Measurements from ENCODE around the gene NKAIN4.

NKAIN4 gene

GRCh38 chr20:63258781-63259180 is 4.5 kb upstream of the NKAIN4 start:
- no peak for TF ChIP-seq CTCF (IDR thresholded peaks at IDR 0.05; ENCODE audit: insufficient read depth, low read length, missing control alignments)
- H3K4me3 ChIP-seq (ENCODE audit: low read depth, low read length) = no peak overlapping the region
- ChIA-PET POLR2A (no interaction called here), CTCF (interaction anchor here (1.2 kb wide), 1 partner anchor 36 kb away, joined by 6 read pairs; no protein-coding TSS in a partner anchor)
- no peak for DNase-seq (ENCODE audit: low read depth, low spot score)

GRCh38 chr20:63257629-63258028 is 3.4 kb upstream of the NKAIN4 start:
- POLR2A ChIA-PET = no interaction called here
- DNase-seq (ENCODE audit: low read depth, low spot score) = no peak
- no peak overlapping the region for H3K4me3 ChIP-seq (ENCODE audit: low read depth, low read length)
- no peak for TF ChIP-seq CTCF (IDR thresholded peaks at IDR 0.05; ENCODE audit: insufficient read depth, low read length, missing control alignments)
- CTCF ChIA-PET = interaction anchor here (0.9 to 1.0 kb wide), 2 partner anchors 23 to 27 kb away, joined by 3 read pairs; no protein-coding TSS in a partner anchor

- ChIA-PET CTCF (interaction anchor here (0.9 kb wide), 1 partner anchor 34 kb away, joined by 3 read pairs; no protein-coding TSS in a partner anchor), POLR2A (no interaction called here)
- DNase-seq (ENCODE audit: low read depth, low spot score) = no peak
- no peak for TF ChIP-seq CTCF (IDR thresholded peaks at IDR 0.05; ENCODE audit: insufficient read depth, low read length, missing control alignments)
- no peak overlapping the region for H3K4me3 ChIP-seq (ENCODE audit: low read depth, low read length)
These were observed 2.7 kb upstream of the NKAIN4 start for GRCh38 chr20:63256954-63257353.

GRCh38 chr20:63255931-63256704 is 1.9 kb upstream of the NKAIN4 start:
- no peak for DNase-seq (ENCODE audit: low read depth, low spot score)
- no peak overlapping the region for H3K4me3 ChIP-seq (ENCODE audit: low read depth, low read length)
- ChIA-PET POLR2A (no interaction called here), CTCF (interaction anchor here (0.9 to 5.8 kb wide), 3 partner anchors 26 to 33 kb away, joined by 3 to 79 read pairs (median 7); no protein-coding TSS in a partner anchor)
- no peak for TF ChIP-seq CTCF (IDR thresholded peaks at IDR 0.05; ENCODE audit: insufficient read depth, low read length, missing control alignments)

GRCh38 chr20:63254606-63255384 is 532 bp upstream of the NKAIN4 start:
- H3K4me3 ChIP-seq (ENCODE audit: low read depth, low read length) = no peak overlapping the region
- CTCF ChIA-PET = interaction anchor here (1.4 to 5.8 kb wide), 2 partner anchors 24 to 29 kb away, joined by 7 to 79 read pairs; no protein-coding TSS in a partner anchor
- no peak for DNase-seq (ENCODE audit: low read depth, low spot score)
- POLR2A ChIA-PET = no interaction called here
- no peak for TF ChIP-seq CTCF (IDR thresholded peaks at IDR 0.05; ENCODE audit: insufficient read depth, low read length, missing control alignments)

Data from AG04449 (cell line).